NCI-H82 (cell line): ENCODE data around the gene COX17.

Experiments
- DNase-seq: peaks from one replicate; lab custom pipeline; 2025; lab: John Stamatoyannopoulos, UW

The COX17 gene

GRCh38 chr3:119673875-119674274, 3.3 kb downstream of the COX17 start:
- DNase-seq: no peak

GRCh38 chr3:119672776-119673175, 4.4 kb downstream of the COX17 start:
- DNase-seq: no peak

- no peak for DNase-seq
Measured at GRCh38 chr3:119669906-119670570, 7.2 kb downstream of the COX17 start.

GRCh38 chr3:119665954-119666559, 11.1 kb downstream of the COX17 start:
- DNase-seq: no peak

GRCh38 chr3:119664850-119665379, 12.3 kb downstream of the COX17 start:
- no peak for DNase-seq

- no peak for DNase-seq
Measured at GRCh38 chr3:119664370-119664769, 12.8 kb downstream of the COX17 start.

- DNase-seq: no peak
Measured at GRCh38 chr3:119663885-119664284, 13.3 kb downstream of the COX17 start.

- DNase-seq: no peak
Measured at GRCh38 chr3:119662604-119663373, 14.4 kb downstream of the COX17 start.

- DNase-seq: no peak
Measured at GRCh38 chr3:119660474-119661440, 16.4 kb downstream of the COX17 start, which contains the start of gene POPDC2. Gene POPDC2, minus strand, starts transcription at chr3:119660589. Its CDS starts 166 bp downstream, at chr3:119660423.

GRCh38 chr3:119659606-119660291, 17.5 kb downstream of the COX17 start:
- no peak for DNase-seq

- DNase-seq: no peak
Measured at GRCh38 chr3:119658994-119659393, 18.2 kb downstream of the COX17 start.

GRCh38 chr3:119657887-119658702, 19.1 kb downstream of the COX17 start:
- DNase-seq: no peak

- no peak for DNase-seq
Measured at GRCh38 chr3:119653876-119654275, 23.3 kb downstream of the COX17 start.

GRCh38 chr3:119652306-119653033, 24.7 kb downstream of the COX17 start:
- DNase-seq: peak; percentile 56

GRCh38 chr3:119649761-119650160, 27.4 kb downstream of the COX17 start:
- DNase-seq: peak; percentile 33

- no peak for DNase-seq
Measured at GRCh38 chr3:119647843-119648575, 29.2 kb downstream of the COX17 start.

- no peak for DNase-seq
Measured at GRCh38 chr3:119647171-119647570, 30.0 kb downstream of the COX17 start.

GRCh38 chr3:119645813-119646212, 31.4 kb downstream of the COX17 start:
- DNase-seq: no peak

- DNase-seq: no peak
Measured at GRCh38 chr3:119644481-119644880, 32.7 kb downstream of the COX17 start.
